Epithelial cell of esophagus (primary cell): ENCODE data around the gene NTSR2.

Source experiments
- DNase-seq: peaks from one replicate; pipeline ENCODE4 v3.0.0; 2010; ENCODE audit warnings: low read depth
- H3K4me3 ChIP-seq: 2 replicates; pipeline ENCODE4 v1.5.1; 2011; ENCODE audit warnings: mild to moderate bottlenecking, low read length, control low read depth
- TF ChIP-seq, protein P1 (sequence below): IDR thresholded peaks from 2 replicates; pipeline ENCODE4 v1.5.1; 2011; ENCODE audit warnings: low read depth, mild to moderate bottlenecking, low read length, control low read depth, inconsistent platforms; ENCODE audit not compliant: insufficient read depth; ENCODE audit errors: missing control alignments

The NTSR2 gene

DNA sequence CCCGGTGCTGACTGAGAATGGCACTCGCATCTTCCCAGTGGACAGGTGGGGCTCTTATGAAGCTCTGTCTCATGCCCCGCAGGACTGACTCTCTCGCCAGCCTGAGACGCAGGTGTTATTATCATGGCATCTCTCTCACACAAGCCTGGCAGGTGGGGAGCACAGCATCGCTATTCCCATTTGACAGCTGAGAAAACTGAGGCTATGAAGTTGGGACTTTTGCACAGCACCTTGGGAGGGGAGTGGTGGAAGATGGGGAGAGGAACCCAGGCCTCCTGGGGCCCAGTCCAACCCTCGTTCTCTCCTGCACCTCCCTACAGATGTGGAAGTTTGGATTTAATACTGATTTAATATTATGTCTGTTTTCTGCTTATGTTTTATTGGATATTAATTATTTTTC lies 9.0 kb upstream of the NTSR2 start:
- TF ChIP-seq, protein P1, sequence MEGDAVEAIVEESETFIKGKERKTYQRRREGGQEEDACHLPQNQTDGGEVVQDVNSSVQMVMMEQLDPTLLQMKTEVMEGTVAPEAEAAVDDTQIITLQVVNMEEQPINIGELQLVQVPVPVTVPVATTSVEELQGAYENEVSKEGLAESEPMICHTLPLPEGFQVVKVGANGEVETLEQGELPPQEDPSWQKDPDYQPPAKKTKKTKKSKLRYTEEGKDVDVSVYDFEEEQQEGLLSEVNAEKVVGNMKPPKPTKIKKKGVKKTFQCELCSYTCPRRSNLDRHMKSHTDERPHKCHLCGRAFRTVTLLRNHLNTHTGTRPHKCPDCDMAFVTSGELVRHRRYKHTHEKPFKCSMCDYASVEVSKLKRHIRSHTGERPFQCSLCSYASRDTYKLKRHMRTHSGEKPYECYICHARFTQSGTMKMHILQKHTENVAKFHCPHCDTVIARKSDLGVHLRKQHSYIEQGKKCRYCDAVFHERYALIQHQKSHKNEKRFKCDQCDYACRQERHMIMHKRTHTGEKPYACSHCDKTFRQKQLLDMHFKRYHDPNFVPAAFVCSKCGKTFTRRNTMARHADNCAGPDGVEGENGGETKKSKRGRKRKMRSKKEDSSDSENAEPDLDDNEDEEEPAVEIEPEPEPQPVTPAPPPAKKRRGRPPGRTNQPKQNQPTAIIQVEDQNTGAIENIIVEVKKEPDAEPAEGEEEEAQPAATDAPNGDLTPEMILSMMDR: no peak
- H3K4me3 ChIP-seq: no peak overlapping the region
- DNase-seq: no peak

DNA sequence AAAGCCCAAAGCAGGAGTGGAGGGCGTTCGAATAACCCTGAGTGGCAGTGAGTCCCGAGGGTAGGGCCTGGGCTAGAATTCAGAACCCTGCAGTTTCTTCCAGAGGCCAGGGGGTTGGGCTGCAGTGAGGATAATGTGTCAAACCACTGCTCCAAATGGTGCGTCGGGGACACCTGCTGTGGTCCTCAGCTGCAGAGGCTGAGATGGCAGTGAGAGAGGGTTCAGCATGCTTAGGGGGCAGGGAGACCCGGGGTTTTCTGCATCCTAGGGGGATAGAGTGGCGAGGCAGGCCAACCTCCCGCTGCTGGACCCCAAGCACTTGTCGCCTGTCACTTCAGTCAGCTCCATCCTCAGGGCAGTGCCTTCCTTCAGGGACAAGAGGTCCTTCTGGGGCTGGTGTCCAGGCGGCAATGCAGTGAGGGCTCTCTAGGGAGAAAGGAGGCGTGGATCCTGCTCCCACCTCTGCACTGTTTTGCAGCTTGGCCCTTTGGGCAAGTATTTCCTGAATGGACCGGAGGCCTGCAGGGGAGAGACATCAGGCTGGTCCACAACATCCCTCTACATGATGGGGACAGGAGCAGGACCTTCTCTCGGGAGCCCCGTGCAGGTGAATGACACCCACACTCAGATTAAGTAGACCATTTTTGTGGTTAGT lies 8.4 kb upstream of the NTSR2 start:
- H3K4me3 ChIP-seq: no peak overlapping the region
- TF ChIP-seq, protein P1: no peak
- no peak for DNase-seq

DNA sequence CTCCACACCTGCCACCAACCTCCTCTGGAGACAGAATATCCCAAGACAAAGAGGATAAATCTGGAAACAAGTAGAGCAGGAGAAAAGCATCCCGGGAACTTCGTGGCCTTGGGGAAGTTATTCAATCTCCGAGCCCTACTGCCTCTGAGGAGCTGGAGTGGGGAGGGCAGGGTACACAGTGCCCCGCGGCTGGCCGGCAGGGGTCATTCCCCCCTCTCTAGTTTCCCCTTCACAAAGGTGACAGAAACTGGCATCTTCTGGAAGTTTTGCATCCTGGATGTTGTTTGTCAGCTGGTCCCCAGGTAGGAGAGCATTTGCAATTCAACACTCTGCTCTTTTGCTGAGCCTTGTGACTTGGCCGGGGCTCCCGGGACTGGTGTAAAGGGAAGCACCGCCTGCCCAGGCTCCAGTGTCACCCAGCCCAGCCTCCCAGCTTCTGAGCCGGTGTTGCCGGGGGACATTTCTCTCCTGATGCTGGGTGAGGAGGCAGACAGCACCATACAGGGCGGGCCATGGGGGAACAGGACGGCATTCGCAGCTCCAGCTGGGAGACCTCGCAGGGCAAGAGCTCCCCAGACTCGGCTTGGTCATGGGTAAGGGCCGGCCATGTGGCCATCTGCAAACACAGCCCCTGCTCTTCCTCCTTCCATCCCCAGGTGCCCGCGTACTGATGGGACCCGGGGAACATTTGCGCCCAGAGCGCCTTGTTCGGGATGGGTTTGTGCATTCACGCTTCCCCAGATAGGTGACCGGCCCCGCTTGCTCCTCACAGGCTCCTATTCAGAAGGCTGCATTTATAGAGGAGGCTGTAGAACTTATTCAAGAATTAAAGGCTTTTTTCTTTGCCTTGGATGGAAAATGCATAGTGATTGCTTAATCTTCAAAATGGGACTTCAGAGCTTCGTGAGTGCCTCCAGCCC lies 7.4 kb upstream of the NTSR2 start:
- TF ChIP-seq, protein P1: no peak
- no peak for DNase-seq

DNA sequence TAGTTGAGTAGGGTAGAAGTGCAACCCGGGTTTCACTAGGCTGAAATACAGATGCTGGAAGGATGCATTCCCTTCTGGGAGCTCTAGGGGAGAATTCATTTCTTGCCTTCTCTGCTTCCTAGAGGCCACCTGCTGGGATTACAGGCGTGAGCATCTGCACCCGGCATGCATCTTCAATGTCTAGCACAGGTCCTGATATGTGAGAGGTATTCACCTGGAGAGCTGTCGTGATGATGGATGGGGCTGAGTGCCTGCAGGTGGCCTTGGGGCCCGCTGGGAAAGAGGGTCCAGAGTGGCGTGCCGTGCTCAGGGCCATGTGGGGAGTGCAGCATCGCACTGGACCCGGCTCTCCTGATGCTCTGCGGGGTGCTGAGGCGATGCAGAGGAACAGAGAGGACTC lies 6.6 kb upstream of the NTSR2 start:
- DNase-seq: no peak
- TF ChIP-seq, protein P1: no peak
- H3K4me3 ChIP-seq: no peak overlapping the region

More for the DNA sequence above, 7.4 kb upstream of the NTSR2 start:
- no peak overlapping the region for H3K4me3 ChIP-seq

DNA sequence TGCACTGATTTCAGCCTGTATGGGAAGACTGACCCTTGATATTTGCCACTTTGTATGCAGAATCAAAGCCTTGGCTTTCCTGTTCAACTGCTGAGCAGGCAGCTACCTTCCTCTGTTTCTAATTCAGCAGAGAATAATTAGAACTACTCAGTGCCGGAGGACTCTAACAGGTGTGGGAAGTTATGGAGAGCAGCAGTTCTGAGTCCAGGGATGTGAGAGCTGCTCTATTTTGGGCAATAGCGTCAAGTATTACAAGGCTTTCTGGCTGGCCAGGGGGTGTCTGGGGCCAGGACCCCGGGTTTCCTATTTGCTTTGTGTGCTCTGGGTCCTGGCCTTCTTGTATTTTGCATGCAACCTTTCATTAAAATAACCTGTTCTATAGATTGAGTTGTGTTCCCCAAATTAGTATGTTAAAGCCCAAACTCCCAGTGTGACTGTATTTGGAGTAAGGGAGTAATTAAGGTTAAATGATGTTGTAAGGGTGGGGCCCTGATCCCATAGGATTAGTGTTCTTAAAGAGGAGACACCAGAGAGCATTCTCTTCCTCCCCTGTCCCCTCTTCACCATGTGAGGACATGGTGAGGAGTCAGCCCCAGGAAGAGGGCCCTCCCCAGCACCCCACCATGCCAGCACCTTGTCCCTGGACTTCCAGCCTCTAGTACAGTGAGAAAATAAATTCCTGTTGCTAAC lies 5.6 kb upstream of the NTSR2 start:
- TF ChIP-seq, protein P1: no peak
- H3K4me3 ChIP-seq: no peak overlapping the region
- DNase-seq: no peak

DNA sequence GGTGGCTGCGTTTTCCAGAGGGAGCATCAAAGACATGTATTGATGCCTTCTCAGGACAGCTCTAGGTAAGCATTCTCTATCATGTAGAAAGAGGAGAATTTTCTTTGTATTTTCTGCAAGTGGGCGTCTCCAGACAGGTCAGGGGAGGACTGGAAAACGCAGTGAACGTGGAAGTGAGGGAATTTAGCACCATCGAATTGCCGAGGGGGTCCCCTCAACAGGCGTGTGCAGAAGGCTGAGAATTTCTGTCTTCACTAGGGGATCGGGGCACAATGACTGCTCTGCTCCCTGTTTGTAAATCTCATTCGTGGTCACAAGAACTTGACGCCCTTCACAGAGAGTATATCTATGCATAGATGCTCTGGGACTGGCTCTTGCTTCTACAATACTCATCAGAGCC lies 5.0 kb upstream of the NTSR2 start:
- TF ChIP-seq, protein P1: no peak
- H3K4me3 ChIP-seq: no peak overlapping the region
- no peak for DNase-seq
